Measurements from ENCODE around the gene F13B. TPM values are rescaled to one million over a fixed set of nuclear protein-coding genes. Genes with fewer than 3 reads are reported as not detected.

F13B gene
- total RNA-seq, 1 donor from 2014 or later: 2.3 TPM

Other genes with a start within 250 kb of the F13B start
- gene CFHR1, start 247.5 kb downstream of the F13B start, total RNA-seq: 0.75 TPM
- not detected for gene CFHR4, start 179.2 kb downstream of the F13B start, total RNA-seq
- gene CFHR2, start 123.5 kb downstream of the F13B start, total RNA-seq: not detected
- gene CFHR5, start 89.7 kb downstream of the F13B start, total RNA-seq: not detected
- 1.3 TPM for gene ASPM, start 79.4 kb upstream of the F13B start, total RNA-seq
- gene ZBTB41, start 134.0 kb upstream of the F13B start, total RNA-seq: 18.3 TPM
- 0.06 TPM for gene CRB1, start 201.0 kb upstream of the F13B start, total RNA-seq

Data from mucosa of gallbladder (tissue), 1 donor.